HepG2 (cell line): ENCODE results near the gene MNX1. TPM values are rescaled to one million over a fixed set of nuclear protein-coding genes. Genes with fewer than 3 reads are reported as not detected.

Source experiments
- AHDC1 ChIP-seq: sonication (generic); formaldehyde crosslinking; IDR thresholded peaks from 2 replicates; pipeline ENCODE4 v1.5.1; 2020; ENCODE audit warnings: mild to moderate bottlenecking, missing genetic modification reagents, borderline replicate concordance
- ARID2 ChIP-seq: sonication (generic); formaldehyde crosslinking; IDR thresholded peaks from 2 replicates; pipeline ENCODE4 v1.8.1; 2022; ENCODE audit warnings: mild to moderate bottlenecking, missing genetic modification reagents, borderline replicate concordance
- ARNTL ChIP-seq: sonication (generic); formaldehyde crosslinking; IDR thresholded peaks from 2 replicates; pipeline ENCODE4 v1.4.0; 2020; ENCODE audit warnings: mild to moderate bottlenecking, missing genetic modification reagents
- ATF1 ChIP-seq: IDR thresholded peaks from 2 replicates; pipeline ENCODE4 v1.6.1; 2016; ENCODE audit warnings: mild to moderate bottlenecking, control low read depth
- ATF4 ChIP-seq, 2 experiments: fragments of 450-650 bp in 1 of 2; sonication (generic) in 1 of 2; formaldehyde crosslinking; IDR thresholded peaks; 2 replicates each; pipeline versions ENCODE4 v1.5.0 to v1.8.0; 2020 to 2022; ENCODE audit warnings: mild to moderate bottlenecking in 1 of 2, missing genetic modification reagents in 1 of 2
- FOXP1 ChIP-seq, 2 experiments: fragments of 450-650 bp in 1 of 2; IDR thresholded peaks; 2 replicates each; pipeline ENCODE4 v1.6.1; 2017 to 2018; ENCODE audit warnings: antibody characterized with exemption in 1 of 2
- MIXL1 ChIP-seq: IDR thresholded peaks from 2 replicates; pipeline ENCODE4 v1.6.1; 2016
- PAWR ChIP-seq: sonication (generic); formaldehyde crosslinking; IDR thresholded peaks from 2 replicates; pipeline ENCODE4 v1.4.0; 2020; ENCODE audit warnings: missing genetic modification reagents, mild to moderate bottlenecking, borderline replicate concordance
- SKI ChIP-seq: fragments of 450-650 bp; IDR thresholded peaks from one replicate; pipeline ENCODE4 v1.6.1; 2018; ENCODE audit warnings: mild to moderate bottlenecking; ENCODE audit not compliant: partially characterized antibody
- ZFP82 ChIP-seq: sonication (generic); formaldehyde crosslinking; IDR thresholded peaks from 2 replicates; pipeline ENCODE4 v1.5.1; 2020; ENCODE audit warnings: mild to moderate bottlenecking, missing genetic modification reagents, borderline replicate concordance
- ZNF354B ChIP-seq: sonication (generic); formaldehyde crosslinking; IDR thresholded peaks from 2 replicates; pipeline ENCODE4 v1.8.0; 2022; ENCODE audit warnings: mild to moderate bottlenecking, missing genetic modification reagents
- ZNF562 ChIP-seq: sonication (generic); formaldehyde crosslinking; IDR thresholded peaks from 2 replicates; pipeline ENCODE4 v1.8.0; 2022; ENCODE audit warnings: missing genetic modification reagents, borderline replicate concordance
- ZNF614 ChIP-seq: IDR thresholded peaks from 2 replicates; pipeline ENCODE4 v1.6.1; 2018; ENCODE audit warnings: missing biosample characterization, missing genetic modification reagents, inconsistent platforms, borderline replicate concordance
- ZNF713 ChIP-seq: sonication (generic); formaldehyde crosslinking; IDR thresholded peaks from 2 replicates; pipeline ENCODE4 v1.4.0; 2020; ENCODE audit warnings: mild to moderate bottlenecking, missing genetic modification reagents
- ZNF720 ChIP-seq: sonication (generic); formaldehyde crosslinking; IDR thresholded peaks from 2 replicates; pipeline ENCODE4 v1.4.0; 2020; ENCODE audit warnings: missing genetic modification reagents
- ZNF773 ChIP-seq: sonication (generic); formaldehyde crosslinking; IDR thresholded peaks from 2 replicates; pipeline ENCODE4 v1.4.0; 2020; ENCODE audit warnings: missing genetic modification reagents, borderline replicate concordance
- ZSCAN12 ChIP-seq: sonication (generic); formaldehyde crosslinking; IDR thresholded peaks from 2 replicates; pipeline ENCODE4 v1.9.0; 2021; ENCODE audit warnings: mild to moderate bottlenecking, missing genetic modification reagents
- polyA plus RNA-seq, 8 experiments: library from polyadenylated mRNA; depleted of rRNA in 3 of 8; stranded (reverse) in 7 of 8; unstranded in 1 of 8; fragments of >200 nt; fragmentation: Illumina TruSeq in 4 of 8; extraction: Trizol in 4 of 8; gene quantifications; 2 replicates each; pipeline versions ENCODE4 v1.2.1 to v1.2.3, GENCODE V29; 2011 to 2016; ENCODE audit warnings: low read depth in 4 of 8, missing spikeins in 1 of 8, mixed read lengths in 1 of 8; ENCODE audit not compliant: insufficient read depth in 1 of 8
- total RNA-seq, 5 experiments: library from RNA; depleted of rRNA; stranded (reverse); fragments of >200 nt; fragmentation: Illumina TruSeq; extraction: Trizol; gene quantifications; 2 replicates each; pipeline ENCODE4 v1.2.3, GENCODE V29; 2016; ENCODE audit warnings: low read depth in 1 of 5
- TF ChIP-seq, protein P1 (sequence below): sonication (generic); formaldehyde crosslinking; IDR thresholded peaks from 2 replicates; pipeline ENCODE4 v1.4.0; 2020; ENCODE audit warnings: missing genetic modification reagents, borderline replicate concordance

The MNX1 gene
- total and polyA plus RNA-seq, 2 of the 13 experiments (the other 11 are each of a cell fraction or from before 2014, with no cell fraction given): 0.94 to 6.1 TPM

DNA sequence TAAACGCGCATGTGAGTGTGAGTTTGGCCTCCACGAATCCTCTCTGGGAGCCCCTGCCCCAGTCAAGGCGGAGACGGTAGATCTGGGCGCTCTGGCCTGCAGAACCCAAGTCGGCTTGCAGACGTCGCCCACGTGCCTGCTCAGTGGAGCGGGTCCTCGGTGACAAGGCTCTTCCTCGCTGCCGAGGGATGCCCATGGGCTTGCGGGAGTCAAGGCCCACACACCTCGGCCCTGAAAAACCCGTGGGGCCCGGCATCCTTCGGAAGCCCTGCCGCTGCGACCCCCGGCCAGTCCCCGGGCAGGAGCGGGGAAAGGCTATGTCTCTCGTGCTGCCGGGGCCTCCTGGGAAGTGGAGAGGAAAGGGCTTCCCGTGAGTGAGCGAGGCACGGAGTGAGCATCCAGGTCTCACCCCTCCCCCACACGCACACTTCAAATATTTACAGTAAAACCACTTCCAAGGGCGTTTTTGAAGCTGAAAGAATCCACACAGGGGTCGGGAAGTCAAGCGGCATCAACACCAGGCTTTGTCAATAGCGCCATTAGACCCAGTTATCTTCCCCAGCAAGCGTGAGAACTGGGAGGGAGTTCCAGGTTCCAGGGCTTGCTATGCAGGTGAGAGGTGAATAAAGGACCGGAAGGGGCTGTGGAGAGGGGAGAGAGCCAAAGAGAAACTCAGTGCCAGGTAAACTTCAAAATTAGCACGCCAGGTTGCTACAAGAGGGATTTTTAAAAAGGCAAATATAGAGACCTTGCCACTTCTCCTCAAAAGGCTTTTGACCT is 1.1 kb upstream of the MNX1 start (continued):
- peak; percentile 17; the same call in 1 of the 2 replicates for TF ChIP-seq AHDC1 (CRISPR knock-in tag)
- no peak for TF ChIP-seq ATF4 (CRISPR knock-in tag; IDR thresholded peaks at IDR 0.05)
- TF ChIP-seq MIXL1 (CRISPR knock-in tag): no peak
- TF ChIP-seq, protein P1, sequence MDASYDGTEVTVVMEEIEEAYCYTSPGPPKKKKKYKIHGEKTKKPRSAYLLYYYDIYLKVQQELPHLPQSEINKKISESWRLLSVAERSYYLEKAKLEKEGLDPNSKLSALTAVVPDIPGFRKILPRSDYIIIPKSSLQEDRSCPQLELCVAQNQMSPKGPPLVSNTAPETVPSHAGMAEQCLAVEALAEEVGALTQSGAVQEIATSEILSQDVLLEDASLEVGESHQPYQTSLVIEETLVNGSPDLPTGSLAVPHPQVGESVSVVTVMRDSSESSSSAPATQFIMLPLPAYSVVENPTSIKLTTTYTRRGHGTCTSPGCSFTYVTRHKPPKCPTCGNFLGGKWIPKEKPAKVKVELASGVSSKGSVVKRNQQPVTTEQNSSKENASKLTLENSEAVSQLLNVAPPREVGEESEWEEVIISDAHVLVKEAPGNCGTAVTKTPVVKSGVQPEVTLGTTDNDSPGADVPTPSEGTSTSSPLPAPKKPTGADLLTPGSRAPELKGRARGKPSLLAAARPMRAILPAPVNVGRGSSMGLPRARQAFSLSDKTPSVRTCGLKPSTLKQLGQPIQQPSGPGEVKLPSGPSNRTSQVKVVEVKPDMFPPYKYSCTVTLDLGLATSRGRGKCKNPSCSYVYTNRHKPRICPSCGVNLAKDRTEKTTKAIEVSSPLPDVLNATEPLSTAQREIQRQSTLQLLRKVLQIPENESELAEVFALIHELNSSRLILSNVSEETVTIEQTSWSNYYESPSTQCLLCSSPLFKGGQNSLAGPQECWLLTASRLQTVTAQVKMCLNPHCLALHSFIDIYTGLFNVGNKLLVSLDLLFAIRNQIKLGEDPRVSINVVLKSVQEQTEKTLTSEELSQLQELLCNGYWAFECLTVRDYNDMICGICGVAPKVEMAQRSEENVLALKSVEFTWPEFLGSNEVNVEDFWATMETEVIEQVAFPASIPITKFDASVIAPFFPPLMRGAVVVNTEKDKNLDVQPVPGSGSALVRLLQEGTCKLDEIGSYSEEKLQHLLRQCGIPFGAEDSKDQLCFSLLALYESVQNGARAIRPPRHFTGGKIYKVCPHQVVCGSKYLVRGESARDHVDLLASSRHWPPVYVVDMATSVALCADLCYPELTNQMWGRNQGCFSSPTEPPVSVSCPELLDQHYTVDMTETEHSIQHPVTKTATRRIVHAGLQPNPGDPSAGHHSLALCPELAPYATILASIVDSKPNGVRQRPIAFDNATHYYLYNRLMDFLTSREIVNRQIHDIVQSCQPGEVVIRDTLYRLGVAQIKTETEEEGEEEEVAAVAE (CRISPR knock-in tag): no peak
- TF ChIP-seq ZFP82 (CRISPR knock-in tag): no peak
- no peak for TF ChIP-seq ZNF713 (CRISPR knock-in tag)
- no peak for TF ChIP-seq ZNF614 (CRISPR knock-in tag)
- TF ChIP-seq ZNF773: no peak
- no peak for TF ChIP-seq ZNF562 (CRISPR knock-in tag)
- TF ChIP-seq SKI: peak; percentile 43
- TF ChIP-seq PAWR (CRISPR knock-in tag): no peak
- TF ChIP-seq ATF1 (CRISPR knock-in tag): no peak
- no peak for TF ChIP-seq FOXP1 (IDR thresholded peaks at IDR 0.05)
- peak; percentile 67; the same call in 1 of the 2 replicates for TF ChIP-seq FOXP1 (CRISPR knock-in tag; IDR thresholded peaks at IDR 0.05)
- TF ChIP-seq ZNF720 (CRISPR knock-in tag): no peak
- TF ChIP-seq ZSCAN12 (CRISPR knock-in tag): no peak
- TF ChIP-seq ARID2 (CRISPR knock-in tag): no peak
- no peak for TF ChIP-seq ZNF354B (CRISPR knock-in tag)
- no peak for TF ChIP-seq ARNTL (CRISPR knock-in tag)
